ENCODE results near the gene GALNT14.

Gene GALNT14

GRCh38 chr2:31003749-31004148, 134.5 kb downstream of the GALNT14 start:
- no peak for DNase-seq

GRCh38 chr2:31002537-31003150, 135.6 kb downstream of the GALNT14 start:
- DNase-seq = no peak

GRCh38 chr2:31000970-31001369, 137.3 kb downstream of the GALNT14 start:
- DNase-seq = no peak

- no peak for DNase-seq
Observed at GRCh38 chr2:30998672-30999071, 139.6 kb downstream of the GALNT14 start.

- DNase-seq = no peak
Observed at GRCh38 chr2:30997979-30998378, 140.3 kb downstream of the GALNT14 start.

- DNase-seq = no peak
Observed at GRCh38 chr2:30994227-30995056, 143.8 kb downstream of the GALNT14 start.

- no peak for DNase-seq
Observed at GRCh38 chr2:30992781-30993180, 145.5 kb downstream of the GALNT14 start.

GRCh38 chr2:30990671-30991070, 147.6 kb downstream of the GALNT14 start:
- DNase-seq = no peak

GRCh38 chr2:30990176-30990575, 148.1 kb downstream of the GALNT14 start:
- no peak for DNase-seq

GRCh38 chr2:30989746-30990145, 148.5 kb downstream of the GALNT14 start:
- DNase-seq = no peak

GRCh38 chr2:30987566-30987965, 150.7 kb downstream of the GALNT14 start:
- no peak for DNase-seq

GRCh38 chr2:30986231-30986580, 152.0 kb downstream of the GALNT14 start:
- no peak for DNase-seq

- DNase-seq = no peak
Observed at GRCh38 chr2:30985493-30986230, 152.6 kb downstream of the GALNT14 start.

- no peak for DNase-seq
Observed at GRCh38 chr2:30984148-30984547, 154.1 kb downstream of the GALNT14 start.

GRCh38 chr2:30981510-30981909, 156.7 kb downstream of the GALNT14 start:
- DNase-seq = no peak

- no peak for DNase-seq
Observed at GRCh38 chr2:30981096-30981495, 157.1 kb downstream of the GALNT14 start.

GRCh38 chr2:30979822-30980245, 158.4 kb downstream of the GALNT14 start:
- DNase-seq = no peak

- DNase-seq = no peak
Observed at GRCh38 chr2:30978854-30979253, 159.4 kb downstream of the GALNT14 start.

GRCh38 chr2:30978044-30978443, 160.2 kb downstream of the GALNT14 start:
- DNase-seq = no peak

- DNase-seq = no peak
Observed at GRCh38 chr2:30975156-30975555, 163.1 kb downstream of the GALNT14 start.

GRCh38 chr2:30974554-30974953, 163.7 kb downstream of the GALNT14 start:
- DNase-seq = no peak

GRCh38 chr2:30974092-30974491, 164.1 kb downstream of the GALNT14 start:
- DNase-seq = no peak

- DNase-seq = no peak
Observed at GRCh38 chr2:30971231-30972025, 166.8 kb downstream of the GALNT14 start.
